ENCODE data around the gene XRCC3.
"Not testable (repeated sequence)": the region's sequence is repeated elsewhere in the genome, so short reads cannot be mapped to it uniquely, and the experiment has no call there.

Gene XRCC3

DNA sequence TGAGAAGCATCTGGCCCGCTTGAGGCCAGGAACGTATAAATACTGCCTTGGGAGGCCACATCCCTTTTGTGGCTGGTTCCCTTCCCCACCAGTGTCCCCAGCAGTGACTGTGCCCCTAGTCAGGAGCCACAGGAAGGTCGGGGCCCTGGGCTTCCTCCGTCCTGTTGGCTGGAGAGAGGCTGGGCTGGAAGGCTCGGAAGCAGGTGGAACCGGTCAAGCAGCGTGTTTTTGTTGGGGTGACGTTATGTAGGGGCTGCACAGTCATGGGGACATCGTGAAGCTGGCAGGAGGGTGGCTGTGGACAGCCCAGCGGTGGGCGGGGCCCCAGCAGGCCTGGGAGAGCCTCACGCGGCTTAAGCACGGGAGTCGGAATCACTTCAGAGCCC is 10.1 kb downstream of the XRCC3 start:
- no peak for DNase-seq

- DNase-seq = no peak
These were observed 10.5 kb downstream of the XRCC3 start for GRCh38 chr14:103704708-103705107.

GRCh38 chr14:103703433-103704385 is 11.5 kb downstream of the XRCC3 start:
- DNase-seq = no peak

- no peak for DNase-seq
These were observed 12.5 kb downstream of the XRCC3 start for GRCh38 chr14:103702497-103703432.

GRCh38 chr14:103702095-103702494 is 13.2 kb downstream of the XRCC3 start:
- no peak for DNase-seq

GRCh38 chr14:103700753-103701490 is 14.3 kb downstream of the XRCC3 start:
- no peak for DNase-seq

DNA sequence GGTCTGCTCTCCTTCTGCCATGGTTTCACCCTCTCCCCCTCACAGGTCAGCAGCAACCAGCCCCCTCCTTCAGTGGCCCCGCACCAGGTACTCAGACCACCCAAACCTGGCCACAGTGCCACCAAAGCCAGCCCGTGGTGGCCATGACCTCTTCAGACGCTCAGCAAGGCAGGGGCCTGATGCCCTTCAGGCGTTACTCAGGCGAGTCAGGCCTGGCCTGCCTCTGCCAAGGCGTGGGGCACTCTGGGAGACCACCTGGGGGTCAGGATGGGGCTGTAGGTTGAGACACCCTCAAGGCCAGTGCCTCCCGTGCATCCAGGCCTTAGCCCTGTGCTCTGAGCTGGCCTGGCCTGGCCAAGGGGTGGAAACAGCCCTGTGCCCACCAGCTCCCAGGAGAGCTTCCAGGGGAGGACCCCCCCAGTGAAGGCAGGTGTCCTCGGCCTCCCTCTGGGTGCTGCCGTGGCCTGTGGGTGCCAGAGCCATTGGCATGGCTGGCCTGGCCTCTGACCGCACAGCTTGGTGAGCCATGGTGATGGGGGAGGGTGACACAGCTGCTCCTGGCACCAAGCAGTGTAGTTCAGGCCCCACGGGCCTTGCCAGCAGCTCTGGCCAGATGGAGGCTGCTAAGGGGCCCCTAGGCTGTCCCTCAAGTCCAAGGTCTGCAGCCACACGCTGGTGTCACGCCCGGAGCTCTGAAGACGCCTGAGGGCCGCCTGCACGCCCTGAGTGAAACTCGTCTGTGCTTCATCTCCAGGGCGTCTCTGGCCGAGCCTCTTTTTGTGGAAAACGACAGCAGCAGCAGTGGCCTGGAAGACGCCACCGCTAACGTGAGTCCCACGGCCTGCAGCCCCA is 15.1 kb downstream of the XRCC3 start:
- DNase-seq = no peak

- DNase-seq = no peak
These were observed 16.0 kb downstream of the XRCC3 start for GRCh38 chr14:103699261-103699661.

GRCh38 chr14:103698380-103699260 is 16.6 kb downstream of the XRCC3 start:
- no peak for DNase-seq

DNA sequence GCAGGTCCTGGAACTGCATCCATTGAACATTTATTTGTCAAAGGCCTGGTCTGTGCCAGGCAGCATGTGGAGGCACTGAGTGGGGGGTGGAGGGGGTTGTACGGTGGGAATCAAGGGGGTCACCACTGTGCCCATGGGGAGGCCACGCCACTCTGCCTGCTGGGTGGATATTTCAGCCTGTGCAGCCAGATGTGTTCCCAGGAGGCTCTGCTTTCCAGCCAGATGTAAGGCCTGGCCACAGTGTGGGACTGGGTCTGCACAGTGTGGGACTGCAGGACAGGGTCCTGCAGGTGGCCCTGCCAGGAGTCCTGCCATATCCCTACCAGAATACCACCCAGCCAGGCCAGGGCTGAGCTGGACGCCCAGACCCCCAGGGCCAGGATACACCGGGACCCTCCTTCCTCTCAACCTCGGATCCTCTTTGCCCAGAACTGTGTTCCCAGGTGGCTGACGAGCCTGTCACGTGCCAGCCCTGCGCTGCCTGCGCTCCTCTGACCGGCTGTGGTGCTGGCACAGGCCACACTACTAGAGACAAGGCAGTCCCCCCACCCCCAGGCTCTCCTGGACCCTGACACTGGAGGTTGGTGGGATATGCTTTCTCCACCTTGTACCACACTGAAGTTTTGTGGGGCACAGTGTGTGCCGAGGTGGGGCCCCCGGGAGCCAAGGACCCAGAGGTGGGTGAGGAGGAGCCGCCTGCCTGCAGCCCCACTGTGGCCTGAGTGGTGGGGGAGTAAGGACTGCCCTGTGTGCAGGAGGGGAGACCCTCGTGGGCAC is 17.5 kb downstream of the XRCC3 start:
- no peak for DNase-seq

DNA sequence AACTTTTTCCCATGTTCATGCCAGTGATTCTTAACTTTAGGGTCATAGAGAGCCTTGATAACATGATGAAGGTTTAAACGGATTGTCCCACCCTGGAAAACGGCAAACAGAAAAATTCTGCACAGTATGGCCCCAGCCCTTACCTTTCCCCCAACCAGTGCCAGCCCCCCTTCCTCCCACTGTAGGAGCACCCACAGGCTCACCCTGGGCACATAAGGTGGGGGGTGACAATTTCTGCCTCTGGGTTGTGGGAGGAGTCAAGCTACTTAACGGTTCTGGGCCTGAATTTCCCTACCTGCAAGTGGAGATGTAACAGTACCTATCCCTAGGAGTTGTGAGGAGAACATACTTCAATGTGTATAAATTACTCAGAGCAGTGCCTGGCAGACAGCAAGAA is 18.0 kb downstream of the XRCC3 start:
- no peak for DNase-seq

- no peak for DNase-seq
These were observed 18.7 kb downstream of the XRCC3 start for GRCh38 chr14:103696466-103697071.

DNA sequence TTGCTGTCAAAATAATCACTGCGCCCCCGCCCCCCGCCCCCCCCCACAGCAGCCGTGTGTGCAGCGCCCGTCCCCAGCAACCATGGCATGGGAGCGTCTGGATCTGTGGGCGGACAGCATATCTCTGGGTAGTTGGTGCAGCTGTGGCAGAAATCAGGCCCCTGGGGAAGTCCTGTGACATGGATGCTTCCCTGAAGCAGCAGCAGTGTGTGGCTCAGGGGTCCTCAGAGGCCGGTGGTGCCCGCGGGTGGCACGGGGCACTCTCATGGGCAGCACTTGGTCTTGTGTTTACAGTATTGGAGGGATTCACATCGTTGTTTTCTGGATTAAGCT is 19.2 kb downstream of the XRCC3 start:
- DNase-seq = no peak

DNA sequence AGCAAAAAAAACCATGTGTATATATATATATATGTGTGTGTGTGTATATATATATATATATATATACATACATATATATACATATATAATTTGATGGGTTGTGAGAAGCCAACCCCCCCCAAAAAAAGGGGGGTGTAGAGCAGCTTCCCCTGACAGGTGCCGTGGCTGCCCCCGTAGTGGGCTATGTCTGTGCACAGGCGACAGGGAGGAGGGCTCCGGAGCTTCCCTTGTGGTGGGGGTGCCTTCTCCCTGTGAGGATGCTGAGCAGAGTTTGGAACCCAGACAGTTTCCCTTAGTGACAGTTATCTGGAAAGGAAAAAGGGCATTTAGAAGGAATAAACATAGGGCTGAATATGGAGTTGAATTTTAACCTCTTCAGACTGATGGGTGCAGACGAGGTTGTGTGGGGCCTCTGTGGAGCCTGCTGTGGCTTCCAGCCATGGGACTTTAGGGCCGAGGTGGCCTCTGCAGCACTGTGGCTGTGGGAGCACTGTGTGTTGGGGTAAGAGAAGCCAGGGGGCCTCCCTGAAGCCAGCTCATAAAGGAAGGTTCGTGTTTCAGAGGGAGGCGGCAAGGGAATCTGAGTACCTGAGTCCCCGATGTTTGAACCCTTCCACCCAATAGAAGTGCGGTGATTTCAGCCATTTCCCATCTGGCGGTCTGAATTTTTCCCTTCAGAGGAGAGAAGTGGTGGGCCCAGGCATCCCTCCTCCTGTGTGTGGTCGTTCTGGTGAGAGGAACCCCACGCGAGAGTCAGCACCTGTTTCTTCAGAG is 19.8 kb downstream of the XRCC3 start:
- DNase-seq = no peak

DNA sequence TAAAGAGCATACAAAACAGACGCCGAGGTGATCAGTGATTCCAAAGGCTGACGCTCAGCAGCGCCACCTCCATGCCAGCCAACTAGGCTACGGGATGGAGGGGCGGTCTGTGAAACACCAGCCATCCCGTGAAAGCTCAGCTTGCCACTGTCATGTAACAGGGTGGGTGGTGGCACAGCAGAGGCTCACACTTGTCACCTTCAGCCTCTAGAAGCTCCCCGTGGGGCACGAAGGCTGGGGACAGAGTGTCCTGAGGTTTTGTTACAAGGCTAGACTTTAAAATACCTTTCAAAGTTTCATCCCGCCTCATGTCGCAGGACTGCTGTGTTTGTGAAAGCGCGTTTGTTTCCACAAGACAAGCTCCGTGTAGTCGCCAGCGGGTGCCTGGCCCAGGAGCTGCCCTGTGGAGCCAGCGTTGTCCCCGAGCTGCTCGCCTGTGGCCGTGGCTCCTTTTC is 20.7 kb downstream of the XRCC3 start:
- DNase-seq = no peak

DNA sequence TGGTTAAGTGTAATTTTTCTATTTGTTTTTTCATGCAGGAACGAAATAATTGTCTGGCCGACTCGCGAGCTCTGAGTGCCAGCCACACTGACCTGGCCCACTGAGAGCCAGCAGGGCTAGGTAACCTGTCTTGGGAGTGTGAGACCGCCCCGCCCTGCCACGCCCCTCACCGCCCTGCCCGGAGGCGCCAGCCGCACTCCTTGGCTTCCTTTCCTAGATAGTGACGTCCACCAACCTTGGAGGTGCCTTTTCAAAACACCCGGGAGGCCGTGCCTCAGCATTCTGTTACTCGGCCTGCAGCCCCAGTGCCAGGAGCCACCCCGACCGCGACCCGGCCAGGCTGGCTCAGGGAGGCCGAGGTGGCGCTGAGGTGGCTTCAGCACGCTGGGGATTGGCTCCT is 21.7 kb downstream of the XRCC3 start:
- DNase-seq = no peak

GRCh38 chr14:103692871-103693270 is 22.4 kb downstream of the XRCC3 start:
- DNase-seq = no peak

- no peak for DNase-seq
These were observed 23.1 kb downstream of the XRCC3 start for GRCh38 chr14:103692159-103692558.

DNA sequence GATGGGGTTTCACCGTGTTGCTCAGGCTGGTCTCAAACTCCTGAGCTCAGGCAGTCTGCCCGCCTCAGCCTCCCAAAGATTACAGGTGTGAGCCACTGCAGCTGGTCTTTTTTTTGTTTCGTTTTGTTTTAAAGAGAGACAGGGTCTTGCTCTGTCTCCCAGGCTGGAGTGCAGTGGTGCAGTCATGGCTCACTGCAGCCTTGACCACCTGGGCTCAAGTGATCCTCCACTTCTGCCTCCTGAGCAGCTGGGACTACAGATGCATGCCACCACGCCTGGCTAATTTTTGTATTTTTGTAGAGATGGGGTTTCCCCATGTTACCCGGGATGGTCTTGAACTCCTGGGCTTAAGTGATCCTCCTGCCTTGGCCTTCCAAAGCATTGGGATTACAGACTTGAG is 23.6 kb downstream of the XRCC3 start:
- DNase-seq = not testable (repeated sequence)

All from GOT3 (cell line).